ENCODE measurements around the gene ATG101.

GRCh38 chr12:52078276-52078675 lies 8.5 kb downstream of the ATG101 start:
- TF ChIP-seq CTCF (conservative IDR thresholded peaks at IDR 0.05; ENCODE audit: low read length) (no peak), EZH2phosphoT487 (IDR thresholded peaks at IDR 0.05; ENCODE audit: borderline replicate concordance) (no peak)

Data from Loucy (cell line).